IPS-18c (cell line): ENCODE data around the gene SLC15A4.
"Not testable (repeated sequence)": the region's sequence is repeated elsewhere in the genome, so short reads cannot be mapped to it uniquely, and the experiment has no call there.

Experiments used
- H3K4me3 ChIP-seq: 2 replicates; pipeline ENCODE4 v1.7.0; 2013; ENCODE audit warnings: low read depth, mild to moderate bottlenecking, low read length, moderate library complexity; ENCODE audit not compliant: insufficient read depth
- H3K9me3 ChIP-seq: one replicate; pipeline ENCODE4 v1.6.1; 2013; ENCODE audit warnings: mild to moderate bottlenecking, low read length, moderate library complexity; ENCODE audit not compliant: control insufficient read depth, insufficient read depth

Gene SLC15A4

DNA sequence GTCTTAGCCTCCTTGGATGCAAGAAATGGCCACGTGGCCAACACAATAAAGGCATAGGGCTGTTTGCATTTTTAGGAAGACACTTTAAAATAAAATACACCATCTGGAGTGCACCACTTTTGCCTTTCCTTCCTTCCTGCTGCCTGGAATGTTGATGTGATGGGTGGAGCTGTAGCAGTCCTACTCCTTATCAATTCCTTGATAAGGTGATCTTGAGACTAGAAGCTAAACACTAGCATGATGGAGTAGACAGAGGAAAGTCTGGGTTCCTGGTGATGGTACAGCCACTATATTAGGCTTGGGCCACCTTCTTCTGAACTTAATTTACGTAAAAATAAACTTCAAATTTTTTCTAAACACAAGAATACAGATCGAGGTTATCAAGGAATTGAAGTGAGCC, 26.6 kb upstream of the SLC15A4 start:
- Histone ChIP-seq H3K4me3 (no peak overlapping the region), H3K9me3 (peaks cover 2% of the 10 kb centered on the region)

DNA sequence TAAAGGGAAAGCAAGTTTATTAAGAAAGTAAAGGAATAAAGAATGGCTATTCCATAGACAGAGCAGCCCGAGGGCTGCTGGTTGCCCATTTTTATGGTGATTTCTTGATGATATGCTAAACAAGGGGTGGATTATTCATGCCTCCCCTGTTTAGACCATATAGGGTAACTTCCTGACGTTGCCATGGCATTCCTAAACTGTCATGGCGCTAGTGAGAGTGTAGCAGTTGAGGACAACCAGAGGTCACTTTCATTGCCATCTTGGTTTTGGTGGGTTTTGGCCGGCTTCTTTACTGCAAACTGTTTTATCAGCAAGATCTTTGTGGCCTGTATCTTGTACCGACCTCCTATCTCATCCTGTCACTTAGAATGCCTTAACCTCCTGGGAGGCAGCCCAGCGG, 26.0 kb upstream of the SLC15A4 start:
- not testable (repeated sequence) for H3K9me3 ChIP-seq, H3K4me3 ChIP-seq

DNA sequence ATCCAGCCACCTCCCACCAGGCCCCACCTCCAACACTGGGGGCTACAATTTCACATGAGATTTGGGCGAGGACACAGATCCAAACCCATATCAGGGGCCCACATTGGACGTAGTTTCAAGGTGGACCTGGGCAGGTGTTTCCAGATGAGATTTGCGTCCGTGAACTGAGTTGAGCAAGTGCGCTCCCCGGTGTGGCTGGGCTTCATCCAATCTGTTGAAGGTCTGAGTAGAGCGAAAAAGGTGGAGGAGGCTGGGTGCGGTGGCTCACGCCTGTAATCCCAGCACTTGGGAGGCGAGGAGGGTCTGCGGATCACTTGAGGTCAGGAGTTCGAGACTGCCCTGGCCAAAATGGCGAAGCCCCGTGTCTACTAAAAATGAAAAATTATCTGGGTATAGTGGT, 24.6 kb upstream of the SLC15A4 start:
- peaks cover 2% of the 10 kb centered on the region for H3K9me3 ChIP-seq

DNA sequence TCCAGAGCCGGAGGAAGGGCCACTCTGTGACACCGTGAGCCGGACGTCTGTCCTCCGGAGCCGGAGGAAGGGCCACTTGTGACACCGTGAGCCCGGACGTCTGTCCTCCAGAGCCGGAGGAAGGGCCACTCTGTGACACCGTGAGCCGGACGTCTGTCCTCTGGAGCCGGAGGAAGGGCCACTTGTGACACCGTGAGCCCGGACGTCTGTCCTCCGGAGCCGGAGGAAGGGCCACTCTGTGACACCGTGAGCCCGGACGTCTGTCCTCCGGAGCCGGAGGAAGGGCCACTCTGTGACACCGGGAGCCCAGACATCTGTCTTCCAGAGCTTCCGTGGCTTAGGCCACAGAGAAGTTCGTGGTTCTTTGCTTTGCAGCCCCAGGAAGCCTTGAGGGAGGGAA, 22.9 kb upstream of the SLC15A4 start:
- not testable (repeated sequence) for H3K9me3 ChIP-seq, H3K4me3 ChIP-seq

More for the DNA sequence above, 24.6 kb upstream of the SLC15A4 start:
- H3K4me3 ChIP-seq = no peak overlapping the region

DNA sequence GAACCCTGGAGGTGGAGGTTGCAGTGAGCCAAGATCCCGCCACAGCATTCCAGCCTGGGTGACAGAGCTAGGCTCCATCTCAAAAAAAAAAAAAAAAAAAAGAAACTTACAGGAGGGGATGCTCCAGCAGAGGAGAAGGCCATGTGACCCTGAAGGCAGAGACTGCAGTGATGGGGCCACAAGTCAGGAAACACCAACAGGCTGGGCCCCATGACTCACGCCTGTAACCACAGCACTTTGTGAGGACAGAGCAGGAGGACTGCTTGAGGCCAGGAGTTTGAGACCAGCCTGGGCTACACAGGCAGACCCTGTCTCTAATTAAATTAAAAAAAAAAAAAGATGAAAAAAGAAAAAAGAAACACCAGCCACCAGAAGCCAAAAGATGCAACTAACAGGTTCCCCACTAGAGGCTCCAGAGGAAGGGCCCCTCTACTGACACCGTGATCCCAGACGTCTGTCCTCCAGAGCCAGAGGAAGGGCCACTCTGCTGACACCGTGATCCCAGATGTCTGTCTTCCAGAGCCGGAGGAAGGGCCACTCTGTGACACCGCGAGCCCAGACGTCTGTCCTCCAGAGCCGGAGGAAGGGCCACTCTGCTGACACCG, 20.4 kb upstream of the SLC15A4 start:
- H3K4me3 ChIP-seq = no peak overlapping the region

DNA sequence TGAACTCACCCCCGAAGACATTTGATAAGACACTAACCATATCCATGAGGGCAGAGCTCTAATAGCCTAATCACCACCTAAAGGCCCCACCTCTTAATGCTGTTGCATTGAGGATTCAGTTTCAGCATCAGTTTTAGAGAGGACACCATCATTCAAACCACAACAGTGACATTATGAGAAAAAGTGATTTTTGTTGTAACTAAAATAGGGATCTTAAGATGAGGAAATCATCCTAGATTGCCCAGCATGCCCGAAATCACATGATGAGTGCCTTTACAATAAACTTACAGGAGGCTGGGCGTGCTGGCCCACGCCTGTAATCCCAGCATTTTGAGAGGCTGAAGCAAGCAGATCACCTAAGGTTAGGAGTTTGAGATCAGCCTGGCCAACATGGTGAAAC, 19.8 kb upstream of the SLC15A4 start:
- peaks cover 2% of the 10 kb centered on the region for H3K9me3 ChIP-seq
- no peak overlapping the region for H3K4me3 ChIP-seq

More for the DNA sequence above, 20.4 kb upstream of the SLC15A4 start:
- peaks cover 2% of the 10 kb centered on the region for H3K9me3 ChIP-seq

DNA sequence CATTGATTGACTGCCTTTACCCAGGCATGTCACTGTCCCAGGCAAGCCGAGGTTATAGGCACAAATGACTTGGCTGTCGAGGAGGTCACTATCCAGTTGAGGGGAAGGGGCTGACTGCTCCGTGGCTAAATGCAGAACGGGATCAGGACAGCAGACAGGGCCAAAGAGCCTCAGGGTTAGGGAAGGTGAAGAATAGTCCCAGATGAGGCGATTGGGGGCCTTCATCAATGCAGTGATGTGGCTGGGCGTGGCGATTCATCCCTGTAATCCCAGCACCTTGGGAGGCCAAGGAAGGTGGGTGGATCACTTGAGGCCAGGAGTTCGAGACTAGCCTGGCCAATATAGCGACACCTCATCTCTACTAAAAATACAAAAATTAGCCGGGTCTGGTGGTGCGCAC, 18.8 kb upstream of the SLC15A4 start:
- Histone ChIP-seq H3K4me3 (no peak overlapping the region), H3K9me3 (no peaks in the 10 kb centered on the region)

DNA sequence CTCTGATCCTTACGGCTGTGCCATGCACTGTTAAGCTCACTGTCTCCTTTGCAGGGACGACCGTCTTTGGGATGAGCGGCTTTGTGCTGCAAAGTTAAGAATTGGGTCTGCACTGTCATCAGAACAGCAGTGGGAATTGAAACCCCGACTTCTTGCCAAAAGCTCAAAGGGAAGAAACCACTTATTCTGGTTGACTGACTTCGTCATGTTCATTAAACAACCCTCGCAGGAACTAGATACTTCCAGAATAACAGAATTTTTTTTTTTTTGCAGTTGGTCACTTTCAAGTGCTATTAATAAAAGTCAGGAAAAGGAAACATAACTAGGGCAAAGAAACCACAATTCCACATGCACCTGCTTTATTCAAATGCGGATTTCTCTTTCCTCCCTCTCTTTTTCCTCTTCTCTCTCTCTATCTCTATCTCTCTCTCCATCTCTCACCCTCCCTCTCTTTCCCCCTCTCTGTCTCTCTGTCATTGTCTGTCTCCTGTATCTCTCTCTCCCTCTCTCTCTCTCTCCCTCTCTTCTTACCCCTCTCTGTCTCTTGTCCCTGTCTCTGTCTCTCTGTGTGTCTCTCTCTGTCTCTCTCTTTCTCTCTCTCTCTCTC, 17.2 kb upstream of the SLC15A4 start:
- Histone ChIP-seq H3K4me3 (no peak overlapping the region), H3K9me3 (no peaks in the 10 kb centered on the region)

DNA sequence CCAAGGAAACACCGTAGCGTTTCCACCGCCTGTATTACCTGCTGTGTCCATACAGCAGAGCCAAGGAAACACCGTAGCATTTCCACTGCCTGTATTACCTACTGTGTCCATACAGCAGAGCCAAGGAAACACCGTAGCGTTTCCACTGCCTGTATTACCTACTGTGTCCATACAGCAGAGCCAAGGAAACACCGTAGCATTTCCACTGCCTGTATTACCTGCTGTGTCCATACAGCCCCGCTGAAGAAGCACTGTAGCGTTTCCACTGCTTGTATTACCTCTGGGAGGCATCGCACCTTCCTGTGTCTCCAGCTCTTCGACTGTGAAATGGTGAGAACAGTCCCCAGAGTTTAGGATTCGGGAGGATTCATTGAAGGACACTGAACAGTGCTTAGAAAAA, 16.1 kb upstream of the SLC15A4 start:
- not testable (repeated sequence) for H3K4me3 ChIP-seq, H3K9me3 ChIP-seq

DNA sequence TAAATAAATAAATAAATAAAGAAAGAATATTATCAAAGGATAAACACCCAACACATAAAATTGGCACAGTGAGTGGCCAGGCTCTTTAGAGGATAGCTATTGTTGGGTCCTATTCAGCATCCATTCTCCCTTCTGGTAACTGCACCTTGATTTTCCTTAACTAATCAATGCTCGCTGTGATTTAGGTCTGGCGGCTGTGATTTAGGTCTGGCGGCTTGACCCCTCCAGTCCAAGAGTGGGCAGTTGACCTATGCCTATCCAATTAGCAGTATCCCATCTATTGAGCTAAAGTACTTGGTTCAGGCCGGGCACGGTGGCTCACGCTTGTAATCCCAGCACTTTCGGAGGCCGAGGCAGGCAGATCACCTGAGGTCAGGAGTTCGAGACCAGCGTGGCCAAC, 9.7 kb upstream of the SLC15A4 start:
- H3K4me3 ChIP-seq = no peak overlapping the region
- H3K9me3 ChIP-seq = no peaks in the 10 kb centered on the region

DNA sequence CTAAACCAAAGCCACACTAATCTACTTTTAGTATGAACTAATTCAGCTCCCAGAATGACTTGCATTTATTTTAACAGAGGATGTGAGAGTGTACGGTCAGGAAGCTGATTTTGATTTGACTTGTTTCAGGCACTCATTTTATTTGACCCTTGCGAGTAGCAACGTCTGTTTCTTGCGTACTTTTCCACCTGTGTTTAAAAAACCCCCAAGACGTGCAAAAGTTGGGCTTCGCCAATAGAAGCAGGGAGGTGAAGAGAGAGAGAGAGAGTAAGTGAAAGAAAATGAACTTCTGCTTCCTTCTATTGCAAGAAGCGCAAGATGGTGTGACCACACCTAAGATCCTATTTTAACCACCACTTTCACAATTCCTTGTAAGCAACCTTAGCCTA, 6.7 kb upstream of the SLC15A4 start:
- no peaks in the 10 kb centered on the region for H3K9me3 ChIP-seq
- no peak overlapping the region for H3K4me3 ChIP-seq

DNA sequence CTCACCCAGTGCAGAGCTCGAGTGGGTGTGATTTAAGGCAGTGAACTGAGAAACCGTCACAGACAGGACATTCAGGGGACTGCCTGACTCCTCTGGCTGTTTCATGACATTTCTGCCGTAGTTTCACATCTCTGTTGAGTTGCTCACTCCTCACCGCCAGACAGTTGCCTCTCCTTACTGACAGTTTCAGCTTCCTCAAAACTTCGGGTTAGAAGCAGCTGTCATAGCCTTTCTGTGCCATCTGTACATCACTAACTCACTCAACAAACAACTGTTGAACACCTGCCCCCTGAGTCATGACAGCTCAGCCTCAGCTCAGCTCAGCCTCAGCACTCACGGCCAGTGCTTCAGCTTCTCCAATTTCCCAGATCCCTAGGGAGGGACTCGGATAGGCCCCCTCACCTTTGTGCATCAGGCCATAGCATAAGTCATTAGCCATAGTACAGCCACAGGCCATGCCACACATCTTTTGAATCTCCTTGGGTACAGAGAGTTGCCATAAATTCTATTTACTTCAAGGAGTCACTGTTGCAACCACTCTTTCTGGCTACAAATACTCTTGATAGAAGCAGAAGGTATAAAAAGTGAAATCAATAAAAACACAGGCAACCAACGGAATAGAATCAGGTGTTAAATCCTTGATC, 6.2 kb upstream of the SLC15A4 start:
- Histone ChIP-seq H3K9me3 (no peaks in the 10 kb centered on the region), H3K4me3 (no peak overlapping the region)

DNA sequence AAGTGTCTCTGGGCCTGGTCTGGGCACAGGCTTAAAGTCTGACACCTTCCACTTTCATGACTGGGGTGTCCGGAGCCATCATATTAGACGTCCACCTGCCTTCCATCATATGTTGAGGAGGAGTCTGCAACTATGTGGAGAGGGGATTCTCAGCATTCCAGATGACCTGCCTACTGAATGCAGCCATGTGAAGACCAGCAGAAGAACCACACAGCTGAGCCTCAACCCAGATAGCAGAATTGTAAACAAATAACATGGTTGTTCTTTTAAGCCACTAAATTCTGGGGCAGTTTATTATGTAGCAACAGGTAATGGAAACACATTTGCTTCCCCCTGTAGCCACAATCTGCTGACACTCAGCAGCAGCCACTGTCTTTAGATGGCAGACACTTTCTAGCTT, 4.0 kb upstream of the SLC15A4 start:
- Histone ChIP-seq H3K9me3 (no peaks in the 10 kb centered on the region), H3K4me3 (no peak overlapping the region)

DNA sequence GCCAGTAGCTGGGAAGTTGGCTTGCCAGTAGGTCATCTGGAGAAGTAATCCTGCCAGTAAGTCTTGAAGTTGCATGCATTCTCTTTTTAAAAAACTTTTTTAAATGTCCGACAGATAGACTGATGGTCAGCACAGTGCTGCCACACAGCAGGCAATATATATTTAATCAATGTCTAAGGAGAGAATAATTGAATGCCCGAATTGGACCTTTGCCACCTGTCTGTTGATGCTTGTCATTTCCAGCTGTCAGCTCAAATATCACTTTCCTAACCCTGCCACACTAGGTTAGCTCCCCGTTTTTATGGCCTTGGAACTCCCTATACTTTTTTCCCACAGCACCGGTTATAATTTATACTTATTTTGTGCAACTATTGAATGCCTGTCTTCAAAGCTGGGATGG, 2.1 kb upstream of the SLC15A4 start:
- Histone ChIP-seq H3K4me3 (no peak overlapping the region), H3K9me3 (no peaks in the 10 kb centered on the region)

DNA sequence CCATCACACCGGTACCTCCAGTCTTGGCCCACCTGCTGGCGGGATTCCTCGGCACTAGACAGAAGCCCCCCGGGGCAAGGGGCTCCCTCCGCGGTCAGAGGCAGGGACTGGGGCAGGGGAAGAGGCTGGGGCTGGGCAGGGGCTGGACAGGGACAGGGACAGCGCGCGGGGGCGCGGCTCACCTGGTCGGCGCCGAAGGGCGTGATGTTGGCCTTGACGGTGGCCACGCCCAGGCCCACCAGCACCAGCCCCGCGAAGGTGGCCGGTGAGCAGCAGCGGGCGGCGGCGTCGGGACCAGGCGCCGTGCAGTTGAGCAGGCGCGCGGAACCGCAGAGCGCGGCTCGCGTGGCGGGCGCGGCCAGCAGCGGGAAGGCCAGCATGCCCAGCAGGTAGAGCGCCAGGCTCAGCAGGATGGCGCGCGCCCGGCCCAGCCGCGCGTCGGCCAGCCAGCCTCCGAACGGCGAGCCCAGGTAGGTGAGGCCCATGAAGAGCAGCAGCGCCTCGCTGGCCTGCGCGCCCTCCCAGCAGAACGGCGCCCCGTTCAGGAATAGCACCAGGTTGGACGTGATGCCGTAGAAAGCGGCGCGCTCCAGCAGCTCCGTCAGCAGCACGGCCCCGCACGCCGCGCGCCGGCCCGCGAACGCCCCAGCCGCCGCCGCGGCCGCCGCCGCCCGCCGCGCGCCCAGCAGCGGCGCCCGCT, 392 bp downstream of the SLC15A4 start:
- Histone ChIP-seq H3K4me3 (peak overlapping the region; percentile 89), H3K9me3 (no peaks in the 10 kb centered on the region)

DNA sequence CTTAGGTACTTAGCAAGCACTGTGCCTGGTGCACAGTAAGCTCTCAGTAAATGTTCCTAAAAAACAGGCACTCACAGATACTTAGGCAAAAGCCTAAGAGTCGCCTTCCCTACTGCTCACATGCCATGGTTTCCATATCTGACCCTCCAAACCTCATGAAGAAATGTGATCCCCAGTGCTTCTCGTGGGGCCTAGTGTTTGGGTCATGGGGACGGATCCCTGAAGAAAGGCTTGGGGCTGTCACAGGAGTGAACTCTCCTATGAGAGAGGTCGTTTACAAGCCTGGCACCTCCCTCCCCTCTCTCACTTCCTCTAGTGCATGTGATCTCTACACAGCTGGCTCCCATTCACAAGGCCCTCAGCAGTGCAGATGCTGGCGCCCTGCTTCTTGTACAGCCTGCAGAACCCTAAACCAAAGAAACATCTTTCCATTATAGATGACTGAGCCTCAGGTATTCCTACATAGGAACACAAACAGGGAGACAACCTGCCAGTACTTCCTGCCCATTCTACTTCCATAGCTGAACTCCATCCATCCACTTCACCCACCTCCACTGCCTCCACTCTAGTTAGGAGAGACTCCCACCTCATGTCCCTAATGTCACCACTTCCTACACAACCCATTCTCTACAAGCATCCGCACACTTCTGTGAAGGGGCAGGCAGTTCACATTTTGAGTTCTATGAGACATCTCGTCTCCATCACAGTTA, 2.9 kb downstream of the SLC15A4 start:
- H3K9me3 ChIP-seq = no peaks in the 10 kb centered on the region
- no peak overlapping the region for H3K4me3 ChIP-seq

DNA sequence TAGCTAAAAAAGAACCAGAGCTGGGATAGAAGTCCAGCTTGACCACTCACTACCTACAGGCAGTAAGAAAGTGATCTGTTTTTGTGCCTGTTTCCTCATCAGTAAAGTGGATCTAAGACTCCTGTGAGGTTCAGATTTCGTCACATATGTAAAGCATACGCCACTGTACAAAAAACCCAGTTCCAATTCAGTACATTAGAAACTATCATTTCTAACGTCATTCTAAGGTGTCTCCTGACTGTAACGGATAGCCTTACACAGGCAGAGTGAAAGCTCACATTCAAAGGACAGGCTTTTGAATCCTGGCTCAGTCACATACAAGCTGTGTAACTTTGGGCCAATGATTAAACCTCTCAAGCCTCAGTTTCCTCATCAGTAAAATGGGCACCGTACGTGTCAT, 3.5 kb downstream of the SLC15A4 start:
- Histone ChIP-seq H3K4me3 (no peak overlapping the region), H3K9me3 (no peaks in the 10 kb centered on the region)
